HepG2 (cell line): Measurements from ENCODE around the gene DMRT1.

Experiments
- BHLHE40 ChIP-seq: IDR thresholded peaks from 2 replicates; pipeline ENCODE4 v1.6.1; 2011; ENCODE audit warnings: low read length, improper control_type of control experiment
- CTCF ChIP-seq: sonication (generic); formaldehyde crosslinking; IDR thresholded peaks from 2 replicates; pipeline ENCODE4 v1.5.0; 2020; ENCODE audit warnings: mild to moderate bottlenecking, missing genetic modification reagents, moderate library complexity
- MAFG ChIP-seq: sonication (generic); formaldehyde crosslinking; IDR thresholded peaks from 2 replicates; pipeline ENCODE4 v1.5.1; 2020; ENCODE audit warnings: mild to moderate bottlenecking, missing genetic modification reagents
- NFE2L2 ChIP-seq: fragments of 150-350 bp; IDR thresholded peaks from 2 replicates; pipeline ENCODE4 v1.6.1; 2014; ENCODE audit warnings: low read length
- SMC3 ChIP-seq: IDR thresholded peaks from 2 replicates; pipeline ENCODE4 v1.6.1; 2011; ENCODE audit warnings: low read length, improper control_type of control experiment

DNA sequence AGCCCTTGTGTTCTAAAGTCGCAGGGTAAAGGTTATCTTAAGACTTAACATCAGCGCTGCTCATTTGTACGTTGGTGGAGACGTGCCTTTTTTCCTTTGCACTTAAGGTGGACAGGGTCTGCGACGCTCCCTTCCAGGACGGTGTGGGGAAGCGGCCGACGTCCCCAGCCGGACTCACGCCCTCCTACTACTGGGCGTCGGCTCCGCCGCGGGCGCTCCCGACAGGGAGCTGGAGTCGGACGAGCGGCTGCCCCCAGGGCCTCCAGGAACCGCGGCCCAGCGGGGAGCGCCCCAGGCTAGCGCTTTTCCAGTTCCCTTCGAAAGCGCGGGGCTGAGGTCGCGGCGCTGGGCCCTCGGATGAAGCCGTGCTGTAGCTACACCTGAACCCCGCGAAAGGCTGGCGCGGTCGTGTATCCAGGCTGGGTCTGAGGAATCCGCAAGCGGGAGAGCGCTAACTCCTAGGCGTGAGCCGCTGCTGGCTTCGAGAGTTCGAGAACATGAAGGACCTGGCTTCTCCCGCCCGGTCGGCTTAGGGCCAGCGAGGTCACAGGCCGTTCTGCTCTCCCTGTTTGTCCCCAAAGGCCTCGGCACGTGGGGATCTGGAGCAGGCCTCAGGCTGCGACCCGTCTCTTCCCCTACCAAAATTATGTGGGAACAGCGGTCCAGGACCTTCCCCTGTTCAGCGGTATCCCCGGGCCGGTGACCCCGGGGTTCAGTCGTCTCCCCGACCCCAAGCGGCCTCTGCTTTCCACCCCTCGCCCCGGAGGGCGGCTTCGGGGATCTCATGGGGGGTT lies 131.2 kb downstream of the DMRT1 start:
- TF ChIP-seq NFE2L2 (no peak), BHLHE40 (no peak), CTCF (no peak), MAFG (CRISPR knock-in tag) (no peak), SMC3 (no peak)
